Ishikawa (cell line): ENCODE data around the gene ZNF579.

Source experiments
- CEBPB ChIP-seq: IDR thresholded peaks from 2 replicates; pipeline ENCODE4 v1.6.1; 2012
- CREB1 ChIP-seq: IDR thresholded peaks from 2 replicates; pipeline ENCODE4 v1.6.1; 2012; ENCODE audit warnings: low read depth
- EGR1 ChIP-seq: IDR thresholded peaks from 2 replicates; pipeline ENCODE4 v1.6.1; 2012
- EP300 ChIP-seq: IDR thresholded peaks from 2 replicates; pipeline ENCODE4 v1.6.1; 2012; ENCODE audit warnings: borderline replicate concordance
- FOXM1 ChIP-seq: IDR thresholded peaks from 2 replicates; pipeline ENCODE4 v1.6.1; 2012; ENCODE audit warnings: low read depth, borderline replicate concordance
- NFIC ChIP-seq: IDR thresholded peaks from 2 replicates; pipeline ENCODE4 v1.6.1; 2012
- RAD21 ChIP-seq: IDR thresholded peaks from 2 replicates; pipeline ENCODE4 v1.6.1; 2012; ENCODE audit warnings: low read depth
- TAF1 ChIP-seq: IDR thresholded peaks from 2 replicates; pipeline ENCODE4 v1.6.1; 2012; ENCODE audit warnings: low read depth, mild to moderate bottlenecking
- TCF12 ChIP-seq: IDR thresholded peaks from 2 replicates; pipeline ENCODE4 v1.6.1; 2012; ENCODE audit warnings: low read depth
- TEAD4 ChIP-seq: IDR thresholded peaks from 2 replicates; pipeline ENCODE4 v1.6.1; 2012
- YY1 ChIP-seq: IDR thresholded peaks from 2 replicates; pipeline ENCODE4 v1.6.1; 2012; ENCODE audit warnings: low read depth
- ZBTB7A ChIP-seq: IDR thresholded peaks from 2 replicates; pipeline ENCODE4 v1.6.1; 2012; ENCODE audit warnings: low read depth
- TF ChIP-seq, protein P1 (sequence below): IDR thresholded peaks from 2 replicates; pipeline ENCODE4 v1.6.1; 2012
- TF ChIP-seq, protein P2 (sequence below): IDR thresholded peaks from 2 replicates; pipeline ENCODE4 v1.6.1; 2012
- TF ChIP-seq, protein P3 (sequence below): IDR thresholded peaks from 2 replicates; pipeline ENCODE4 v1.6.1; 2012; ENCODE audit warnings: low read depth, mild to moderate bottlenecking

ZNF579 gene

DNA sequence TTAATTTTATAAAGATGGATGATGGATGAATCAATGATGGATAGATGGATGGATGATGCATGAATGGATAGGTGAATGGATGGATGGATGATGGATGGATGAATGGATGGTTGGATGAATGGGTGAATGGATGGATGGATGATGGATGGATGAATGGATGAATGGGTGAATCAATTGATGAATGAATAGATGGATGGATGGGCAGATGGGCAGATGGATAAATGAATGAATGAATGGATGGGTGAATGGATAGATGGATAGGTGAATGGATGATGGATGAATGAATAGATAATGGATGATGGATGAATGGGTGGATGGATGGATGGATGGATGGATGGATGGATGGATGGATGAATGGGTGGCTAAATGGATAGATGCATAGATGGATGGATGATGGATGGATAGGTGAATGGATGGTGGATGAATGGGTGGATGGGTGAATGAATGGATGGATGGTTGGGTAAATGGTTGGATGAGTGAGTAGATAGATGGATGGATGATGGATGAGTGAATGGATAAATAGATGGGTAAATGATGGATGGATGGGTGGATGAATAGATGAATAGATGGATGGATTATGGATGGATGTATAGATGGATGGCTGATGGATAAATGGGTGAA is 12.8 kb downstream of the ZNF579 start:
- TF ChIP-seq CREB1 (no peak), NFIC (no peak), TEAD4 (no peak), RAD21 (no peak), EGR1 (no peak), EP300 (no peak), TAF1 (no peak), YY1 (no peak), ZBTB7A (no peak), TCF12 (no peak), CEBPB (no peak), FOXM1 (no peak)
- TF ChIP-seq, protein P1, sequence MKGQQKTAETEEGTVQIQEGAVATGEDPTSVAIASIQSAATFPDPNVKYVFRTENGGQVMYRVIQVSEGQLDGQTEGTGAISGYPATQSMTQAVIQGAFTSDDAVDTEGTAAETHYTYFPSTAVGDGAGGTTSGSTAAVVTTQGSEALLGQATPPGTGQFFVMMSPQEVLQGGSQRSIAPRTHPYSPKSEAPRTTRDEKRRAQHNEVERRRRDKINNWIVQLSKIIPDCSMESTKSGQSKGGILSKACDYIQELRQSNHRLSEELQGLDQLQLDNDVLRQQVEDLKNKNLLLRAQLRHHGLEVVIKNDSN = no peak
- TF ChIP-seq, protein P2, sequence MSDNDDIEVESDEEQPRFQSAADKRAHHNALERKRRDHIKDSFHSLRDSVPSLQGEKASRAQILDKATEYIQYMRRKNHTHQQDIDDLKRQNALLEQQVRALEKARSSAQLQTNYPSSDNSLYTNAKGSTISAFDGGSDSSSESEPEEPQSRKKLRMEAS = no peak
- TF ChIP-seq, protein P3, sequence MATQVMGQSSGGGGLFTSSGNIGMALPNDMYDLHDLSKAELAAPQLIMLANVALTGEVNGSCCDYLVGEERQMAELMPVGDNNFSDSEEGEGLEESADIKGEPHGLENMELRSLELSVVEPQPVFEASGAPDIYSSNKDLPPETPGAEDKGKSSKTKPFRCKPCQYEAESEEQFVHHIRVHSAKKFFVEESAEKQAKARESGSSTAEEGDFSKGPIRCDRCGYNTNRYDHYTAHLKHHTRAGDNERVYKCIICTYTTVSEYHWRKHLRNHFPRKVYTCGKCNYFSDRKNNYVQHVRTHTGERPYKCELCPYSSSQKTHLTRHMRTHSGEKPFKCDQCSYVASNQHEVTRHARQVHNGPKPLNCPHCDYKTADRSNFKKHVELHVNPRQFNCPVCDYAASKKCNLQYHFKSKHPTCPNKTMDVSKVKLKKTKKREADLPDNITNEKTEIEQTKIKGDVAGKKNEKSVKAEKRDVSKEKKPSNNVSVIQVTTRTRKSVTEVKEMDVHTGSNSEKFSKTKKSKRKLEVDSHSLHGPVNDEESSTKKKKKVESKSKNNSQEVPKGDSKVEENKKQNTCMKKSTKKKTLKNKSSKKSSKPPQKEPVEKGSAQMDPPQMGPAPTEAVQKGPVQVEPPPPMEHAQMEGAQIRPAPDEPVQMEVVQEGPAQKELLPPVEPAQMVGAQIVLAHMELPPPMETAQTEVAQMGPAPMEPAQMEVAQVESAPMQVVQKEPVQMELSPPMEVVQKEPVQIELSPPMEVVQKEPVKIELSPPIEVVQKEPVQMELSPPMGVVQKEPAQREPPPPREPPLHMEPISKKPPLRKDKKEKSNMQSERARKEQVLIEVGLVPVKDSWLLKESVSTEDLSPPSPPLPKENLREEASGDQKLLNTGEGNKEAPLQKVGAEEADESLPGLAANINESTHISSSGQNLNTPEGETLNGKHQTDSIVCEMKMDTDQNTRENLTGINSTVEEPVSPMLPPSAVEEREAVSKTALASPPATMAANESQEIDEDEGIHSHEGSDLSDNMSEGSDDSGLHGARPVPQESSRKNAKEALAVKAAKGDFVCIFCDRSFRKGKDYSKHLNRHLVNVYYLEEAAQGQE = no peak

DNA sequence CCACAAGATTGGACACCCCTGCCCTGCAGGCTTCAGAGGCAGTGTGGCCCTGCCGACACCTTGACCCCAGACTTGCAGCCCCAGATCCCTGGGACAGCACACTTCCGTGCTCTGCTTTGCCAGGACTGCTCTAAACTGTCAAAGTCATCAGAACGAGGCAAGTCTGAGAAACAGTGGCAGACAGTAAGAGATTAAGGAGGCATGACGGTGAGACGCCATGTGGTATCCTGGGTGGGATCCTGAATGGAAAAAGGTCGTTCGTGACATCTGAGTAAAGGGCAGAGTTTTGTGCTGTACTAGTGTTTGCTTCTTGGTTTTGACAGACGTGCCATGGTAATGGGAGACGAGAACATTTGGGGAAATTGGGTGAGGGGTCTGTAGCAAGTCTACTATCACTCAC is 13.8 kb downstream of the ZNF579 start:
- TF ChIP-seq YY1 (no peak), NFIC (no peak), TEAD4 (no peak), TCF12 (no peak), TAF1 (no peak), EP300 (no peak), CREB1 (no peak), EGR1 (no peak), RAD21 (no peak), CEBPB (no peak), ZBTB7A (no peak), FOXM1 (no peak)
- TF ChIP-seq, protein P2 = no peak
- TF ChIP-seq, protein P3 = no peak
- TF ChIP-seq, protein P1 = no peak

DNA sequence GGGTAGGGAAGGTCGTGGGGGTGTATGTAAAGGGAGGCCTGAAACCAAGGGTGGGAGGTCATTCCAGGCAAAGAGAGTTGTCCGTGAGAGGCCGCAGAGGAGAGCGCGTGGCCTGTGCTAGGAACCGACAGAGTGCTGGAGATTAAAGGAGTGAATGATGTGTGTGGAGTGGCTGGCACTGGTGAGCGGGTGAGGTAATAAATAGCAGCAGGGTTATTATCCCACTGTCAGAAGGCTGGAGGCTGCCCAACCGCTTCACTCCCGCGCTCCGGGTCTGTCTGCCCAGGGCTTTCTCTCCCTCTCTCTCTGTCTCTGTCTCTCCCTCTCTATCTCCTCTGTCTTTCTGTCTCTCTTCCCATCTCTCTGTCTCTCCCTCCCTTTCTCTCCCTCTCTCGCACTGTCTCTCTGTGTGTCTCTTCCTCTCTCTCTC is 17.4 kb downstream of the ZNF579 start:
- no peak for TF ChIP-seq CREB1
- TF ChIP-seq, protein P3 = no peak
- no peak for TF ChIP-seq YY1
- TF ChIP-seq TEAD4 = no peak
- TF ChIP-seq FOXM1 = no peak
- no peak for TF ChIP-seq TCF12
- TF ChIP-seq EGR1 = no peak
- no peak for TF ChIP-seq NFIC
- TF ChIP-seq ZBTB7A = no peak
- TF ChIP-seq, protein P1 = no peak
- no peak for TF ChIP-seq TAF1
- TF ChIP-seq, protein P2 = no peak
- TF ChIP-seq CEBPB = no peak
- TF ChIP-seq EP300 = no peak
- TF ChIP-seq RAD21 = no peak
